ENCODE results near the gene KTN1. TPM values are rescaled to one million over a fixed set of nuclear protein-coding genes. Genes with fewer than 3 reads are reported as not detected.

KTN1 gene
- 100 to 1,000 TPM; 110 to 111 TPM for total RNA-seq

GRCh38 chr14:55579724-55580469 is at the start of gene KTN1:
KTN1 (plus strand) TSS chr14:55580207; CDS start chr14:55612049, 31,842 bp downstream.
- H3K27me3 Mint-ChIP-seq: no peaks in the 10 kb centered on the region
- POLR2A ChIA-PET: no interaction called here
- no peaks in the 10 kb centered on the region for H3K9me3 Mint-ChIP-seq
- peak; percentile 92 for DNase-seq
- H3K27ac Mint-ChIP-seq: peak within 1 kb of the TSS; percentile 92
- no peaks in the 10 kb centered on the region for H3K36me3 Mint-ChIP-seq
- H3K4me3 Mint-ChIP-seq: peak within 1 kb of the TSS; percentile 95
- H3K4me1 Mint-ChIP-seq: peaks cover 26% of the 10 kb centered on the region
- peak; percentile 89 for ATAC-seq (ENCODE audit: low read depth)

DNA sequence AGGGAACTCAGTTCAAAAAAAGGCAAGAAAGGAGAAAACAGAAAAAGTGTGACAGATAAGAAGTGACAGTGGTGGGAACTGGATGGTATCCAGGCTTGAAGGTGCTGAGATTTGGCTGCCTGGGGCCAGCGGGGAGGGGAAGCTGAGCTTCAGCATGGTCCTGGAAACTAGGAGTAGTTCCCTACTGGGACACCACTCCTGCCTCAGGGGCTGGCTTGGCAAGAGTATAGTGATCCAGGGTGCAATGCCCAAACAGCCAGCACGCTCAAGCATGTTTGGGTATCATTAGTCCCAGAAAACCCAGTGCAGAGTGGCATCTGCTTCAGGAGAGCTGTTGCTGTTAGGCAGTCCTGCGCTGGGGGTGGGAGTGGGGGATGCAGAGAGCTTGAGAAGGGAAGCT is 49.5 kb upstream of the KTN1 start:
- no peaks in the 10 kb centered on the region for H3K9me3 Mint-ChIP-seq
- H3K4me1 Mint-ChIP-seq: no peaks in the 10 kb centered on the region
- H3K36me3 Mint-ChIP-seq: no peaks in the 10 kb centered on the region
- ATAC-seq (ENCODE audit: low read depth) (no peak), DNase-seq (no peak)
- no peak overlapping the region for H3K4me3 Mint-ChIP-seq
- H3K27me3 Mint-ChIP-seq: peaks cover 2% of the 10 kb centered on the region
- POLR2A ChIA-PET: no interaction called here
- no peak overlapping the region for H3K27ac Mint-ChIP-seq

DNA sequence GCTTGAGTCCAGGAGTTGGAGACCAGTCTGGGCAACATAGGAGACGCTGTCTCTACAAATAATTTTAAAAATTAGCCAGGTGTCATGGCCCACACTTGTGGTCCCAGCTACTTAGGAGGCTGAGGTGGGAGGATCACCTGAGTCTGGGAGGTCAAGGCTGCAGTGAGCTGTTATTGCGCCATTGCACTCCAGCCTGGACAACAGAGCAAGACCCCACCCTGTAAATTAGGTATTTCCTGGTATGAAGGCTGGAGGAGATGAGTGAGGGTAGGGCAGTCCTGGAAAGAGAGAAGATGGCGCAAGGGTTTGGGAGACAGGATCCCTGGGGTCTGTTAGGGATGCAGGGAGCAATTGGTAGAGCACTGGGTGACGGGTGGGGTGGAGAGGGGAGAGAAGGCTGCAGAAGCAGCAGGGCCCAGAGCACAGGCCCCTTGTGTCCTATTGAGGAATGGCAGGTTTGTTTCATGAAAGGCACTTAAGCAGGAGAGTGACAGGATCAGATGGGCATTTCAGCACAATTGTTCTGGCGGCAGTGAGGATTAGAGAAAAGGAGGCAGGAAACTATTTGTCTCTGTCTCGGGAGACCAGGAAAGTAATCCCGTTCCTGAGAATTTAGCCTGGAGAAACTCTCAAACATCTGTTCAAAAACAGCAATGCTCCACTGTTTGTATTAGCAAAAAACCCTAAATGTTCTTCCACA is 47.2 kb upstream of the KTN1 start:
- Mint-ChIP-seq H3K4me3 (no peak overlapping the region), H3K27ac (no peak overlapping the region), H3K36me3 (peaks cover 2% of the 10 kb centered on the region)

GRCh38 chr14:55533960-55534359 is 46.0 kb upstream of the KTN1 start:
- H3K27ac Mint-ChIP-seq: no peak overlapping the region
- peaks cover 2% of the 10 kb centered on the region for H3K9me3 Mint-ChIP-seq
- no peak for DNase-seq
- H3K4me1 Mint-ChIP-seq: no peaks in the 10 kb centered on the region
- no peak for ATAC-seq (ENCODE audit: low read depth)
- H3K36me3 Mint-ChIP-seq: peaks cover 2% of the 10 kb centered on the region
- H3K27me3 Mint-ChIP-seq: no peaks in the 10 kb centered on the region
- POLR2A ChIA-PET: no interaction called here
- no peak overlapping the region for H3K4me3 Mint-ChIP-seq

More for the DNA sequence above, 47.2 kb upstream of the KTN1 start:
- ATAC-seq (ENCODE audit: low read depth) (no peak), DNase-seq (no peak)
- POLR2A ChIA-PET: interaction anchor here (0.5 kb wide), 1 partner anchor 264 kb away, joined by 3 read pairs; no protein-coding TSS in a partner anchor
- Mint-ChIP-seq H3K9me3 (peaks cover 2% of the 10 kb centered on the region), H3K27me3 (peaks cover 2% of the 10 kb centered on the region), H3K4me1 (no peaks in the 10 kb centered on the region)

DNA sequence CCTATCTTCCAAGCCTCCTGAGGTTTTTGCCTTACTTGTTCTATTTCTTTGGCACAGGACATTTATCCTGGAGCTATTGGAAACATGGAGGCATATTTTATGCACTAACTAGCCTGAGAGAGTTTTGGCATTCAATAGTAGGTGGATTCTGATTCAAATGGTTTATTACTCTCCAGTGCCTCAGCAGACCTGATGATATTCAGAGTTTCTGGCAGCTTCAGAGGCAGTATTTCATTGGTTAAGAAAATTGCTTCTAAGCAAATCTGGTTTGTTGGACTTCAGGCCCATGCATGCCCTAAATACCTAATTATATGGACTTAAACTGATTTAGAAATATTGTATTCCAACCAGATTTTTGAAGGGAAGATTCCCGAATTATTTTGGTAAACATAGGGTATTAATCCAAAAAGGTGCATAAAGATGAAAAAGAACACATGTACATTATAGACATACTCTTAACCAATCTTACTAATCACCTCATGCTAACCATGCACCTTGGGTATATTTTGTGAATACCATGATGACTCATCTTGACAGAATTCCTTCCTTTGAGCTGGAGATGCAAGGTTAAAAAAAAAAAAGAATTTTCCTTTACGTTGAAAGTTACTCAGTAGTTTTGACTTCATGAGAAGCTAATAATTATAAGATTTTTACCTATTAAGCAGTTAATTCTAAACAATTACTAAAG is 44.3 kb upstream of the KTN1 start:
- no peak overlapping the region for H3K27ac Mint-ChIP-seq

DNA sequence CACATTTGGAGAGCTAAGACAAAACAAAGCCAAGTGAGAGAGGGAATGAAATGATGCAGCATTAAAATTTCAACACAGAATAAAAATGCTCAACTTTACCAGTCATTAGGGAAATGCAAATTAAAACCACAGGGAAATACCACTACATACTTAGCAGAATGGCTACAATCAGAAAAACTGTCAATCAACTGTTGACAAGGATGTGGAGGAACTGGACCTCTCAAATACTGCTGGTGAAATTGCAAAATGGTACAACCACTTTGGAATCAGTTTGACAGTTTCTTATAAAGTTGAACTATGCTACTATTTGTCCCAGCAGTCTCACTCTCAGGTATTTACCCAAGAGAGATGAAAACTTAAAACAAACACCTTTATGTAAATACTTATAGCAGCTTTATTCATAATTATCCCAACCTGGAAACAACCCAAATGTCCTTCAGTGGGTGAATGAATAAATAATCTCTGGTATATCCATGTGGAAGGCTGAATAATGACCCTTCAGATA is 43.8 kb upstream of the KTN1 start:
- Mint-ChIP-seq H3K36me3 (peaks cover 2% of the 10 kb centered on the region), H3K9me3 (peaks cover 2% of the 10 kb centered on the region), H3K4me3 (no peak overlapping the region), H3K27ac (no peak overlapping the region), H3K4me1 (no peaks in the 10 kb centered on the region), H3K27me3 (no peaks in the 10 kb centered on the region)
- DNase-seq (no peak), ATAC-seq (ENCODE audit: low read depth) (no peak)
- POLR2A ChIA-PET: no interaction called here

More for the DNA sequence above, 44.3 kb upstream of the KTN1 start:
- no peak overlapping the region for H3K4me3 Mint-ChIP-seq
- peaks cover 2% of the 10 kb centered on the region for H3K36me3 Mint-ChIP-seq
- H3K27me3 Mint-ChIP-seq: no peaks in the 10 kb centered on the region
- no peaks in the 10 kb centered on the region for H3K4me1 Mint-ChIP-seq
- H3K9me3 Mint-ChIP-seq: peaks cover 2% of the 10 kb centered on the region
- ATAC-seq (ENCODE audit: low read depth): no peak
- POLR2A ChIA-PET: no interaction called here
- no peak for DNase-seq

- Mint-ChIP-seq H3K4me1 (no peaks in the 10 kb centered on the region), H3K9me3 (peaks cover 2% of the 10 kb centered on the region), H3K27me3 (no peaks in the 10 kb centered on the region), H3K4me3 (no peak overlapping the region), H3K27ac (no peak overlapping the region), H3K36me3 (peaks cover 2% of the 10 kb centered on the region)
- POLR2A ChIA-PET: no interaction called here
- DNase-seq: no peak
- ATAC-seq (ENCODE audit: low read depth): no peak
Observed at GRCh38 chr14:55537782-55538181, 42.2 kb upstream of the KTN1 start.

GRCh38 chr14:55539975-55540374 is 40.0 kb upstream of the KTN1 start:
- POLR2A ChIA-PET: no interaction called here

GRCh38 chr14:55540847-55541773 is 38.9 kb upstream of the KTN1 start:
- no peak overlapping the region for H3K27ac Mint-ChIP-seq
- no peaks in the 10 kb centered on the region for H3K4me1 Mint-ChIP-seq
- H3K9me3 Mint-ChIP-seq: peaks cover 2% of the 10 kb centered on the region
- no peaks in the 10 kb centered on the region for H3K27me3 Mint-ChIP-seq
- POLR2A ChIA-PET: no interaction called here
- H3K36me3 Mint-ChIP-seq: peaks cover 2% of the 10 kb centered on the region
- no peak overlapping the region for H3K4me3 Mint-ChIP-seq
- no peak for ATAC-seq (ENCODE audit: low read depth)
- DNase-seq: no peak

More at GRCh38 chr14:55539975-55540374, 40.0 kb upstream of the KTN1 start:
- H3K4me3 Mint-ChIP-seq: no peak overlapping the region
- H3K27ac Mint-ChIP-seq: no peak overlapping the region
- peaks cover 2% of the 10 kb centered on the region for H3K9me3 Mint-ChIP-seq
- ATAC-seq (ENCODE audit: low read depth): no peak
- H3K36me3 Mint-ChIP-seq: peaks cover 2% of the 10 kb centered on the region
- no peaks in the 10 kb centered on the region for H3K4me1 Mint-ChIP-seq
- no peak for DNase-seq
- no peaks in the 10 kb centered on the region for H3K27me3 Mint-ChIP-seq

DNA sequence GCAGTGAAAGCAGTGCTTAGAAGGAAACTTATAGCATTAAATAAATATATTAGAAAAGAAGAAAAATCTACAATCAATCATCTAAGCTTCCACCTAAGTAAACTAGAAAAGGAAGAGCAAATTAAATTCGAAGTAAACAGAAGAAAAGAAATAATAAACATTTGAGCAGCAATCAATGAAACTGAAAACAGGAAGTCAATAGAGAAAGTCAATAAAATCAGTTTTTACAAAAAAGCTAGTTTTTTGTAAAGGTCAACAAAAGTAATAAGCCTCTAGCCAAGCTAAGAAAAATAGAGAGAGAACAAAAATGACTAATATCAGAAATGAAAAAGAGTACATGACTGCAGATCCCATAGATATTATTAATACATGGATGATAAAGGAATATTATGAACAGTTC is 34.2 kb upstream of the KTN1 start:
- Mint-ChIP-seq H3K27ac (no peak overlapping the region), H3K36me3 (no peaks in the 10 kb centered on the region), H3K9me3 (no peaks in the 10 kb centered on the region), H3K27me3 (no peaks in the 10 kb centered on the region), H3K4me1 (no peaks in the 10 kb centered on the region), H3K4me3 (no peak overlapping the region)
- POLR2A ChIA-PET: no interaction called here
- ATAC-seq (ENCODE audit: low read depth) (no peak), DNase-seq (no peak)

GRCh38 chr14:55546212-55546874 is 33.7 kb upstream of the KTN1 start:
- ATAC-seq (ENCODE audit: low read depth) (no peak), DNase-seq (no peak)
- POLR2A ChIA-PET: no interaction called here

DNA sequence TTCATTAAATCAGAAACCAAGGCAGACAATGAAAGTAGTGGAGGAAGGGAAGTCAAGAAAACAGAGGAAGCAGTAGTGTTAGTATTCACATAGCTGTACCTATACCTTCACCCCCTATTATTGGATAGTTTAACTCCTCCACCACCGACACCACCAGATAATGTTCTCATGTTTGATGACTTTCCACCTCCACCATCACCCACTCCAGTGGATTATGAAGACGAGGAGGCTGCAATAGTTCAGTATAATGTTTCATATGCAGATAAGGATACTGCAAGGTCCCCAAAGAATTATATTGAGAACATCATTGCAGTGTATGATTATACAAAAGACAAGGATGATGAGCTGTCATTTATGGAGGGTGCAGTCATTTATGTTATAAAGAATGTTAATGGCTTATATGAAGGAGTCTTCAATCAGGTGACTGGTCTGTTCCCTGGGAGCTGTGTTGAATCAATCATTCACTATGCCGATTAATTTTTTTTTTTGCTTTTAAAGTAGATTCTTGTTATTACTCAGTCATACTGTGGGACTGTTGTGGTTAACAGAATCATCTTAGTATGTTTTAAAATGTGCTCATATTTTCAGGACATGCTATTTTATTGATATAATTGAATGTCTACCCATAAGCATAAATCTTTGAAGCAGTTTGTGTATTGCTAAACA is 32.2 kb upstream of the KTN1 start:
- H3K4me1 Mint-ChIP-seq: no peaks in the 10 kb centered on the region
- H3K27ac Mint-ChIP-seq: no peak overlapping the region
- H3K36me3 Mint-ChIP-seq: no peaks in the 10 kb centered on the region
- no peak for ATAC-seq (ENCODE audit: low read depth)
- H3K4me3 Mint-ChIP-seq: no peak overlapping the region
- POLR2A ChIA-PET: no interaction called here
- no peak for DNase-seq
- no peaks in the 10 kb centered on the region for H3K9me3 Mint-ChIP-seq
- H3K27me3 Mint-ChIP-seq: no peaks in the 10 kb centered on the region

More at GRCh38 chr14:55546212-55546874, 33.7 kb upstream of the KTN1 start:
- no peaks in the 10 kb centered on the region for H3K27me3 Mint-ChIP-seq
- no peak overlapping the region for H3K27ac Mint-ChIP-seq
- H3K4me3 Mint-ChIP-seq: no peak overlapping the region
- H3K4me1 Mint-ChIP-seq: no peaks in the 10 kb centered on the region
- H3K9me3 Mint-ChIP-seq: no peaks in the 10 kb centered on the region
- H3K36me3 Mint-ChIP-seq: no peaks in the 10 kb centered on the region

All from activated naive CD8-positive, alpha-beta T cell treated with anti-CD3 and anti-CD28 coated beads, Interleukin-2, amount 10 ng/mL, durations not matched to agents 7 days and 5 days (primary cell).